K562 (cell line): ENCODE results near the gene MCCD1. TPM values are rescaled to one million over a fixed set of nuclear protein-coding genes. Genes with fewer than 3 reads are reported as not detected.
A peak's percentile ranks its signal among the peaks of the same experiment; 100 is the strongest.

Experiments
- ATF7 ChIP-seq: fragments of 450-650 bp; IDR thresholded peaks from 2 replicates; pipeline ENCODE4 v1.7.1; 2014; ENCODE audit warnings: mild to moderate bottlenecking, moderate library complexity
- BMI1 ChIP-seq: fragments of 150-350 bp; IDR thresholded peaks from 2 replicates; pipeline ENCODE4 v1.6.1; 2014; ENCODE audit warnings: low read length
- FOXK2 ChIP-seq, 2 experiments: fragments of 450-650 bp; IDR thresholded peaks in 1 of 2; conservative IDR thresholded peaks in 1 of 2; 2 replicates each; pipeline ENCODE4 v1.6.1; 2016; ENCODE audit warnings: low read depth in 2 of 2, mild to moderate bottlenecking in 1 of 2
- HNRNPL ChIP-seq: fragments of 200-400 bp; formaldehyde crosslinking; IDR thresholded peaks from 2 replicates; pipeline ENCODE4 v1.6.1; 2017; ENCODE audit warnings: low read depth, mild to moderate bottlenecking, low read length
- LEF1 ChIP-seq: fragments of 450-650 bp; IDR thresholded peaks from 2 replicates; pipeline ENCODE4 v1.6.1; 2016; ENCODE audit warnings: mild to moderate bottlenecking
- MAFK ChIP-seq: IDR thresholded peaks from 2 replicates; pipeline ENCODE4 v1.6.1; 2011; ENCODE audit warnings: low read length, improper control_type of control experiment
- RFX7 ChIP-seq: fragments of 250-450 bp; sonication (Bioruptor Pico); IDR thresholded peaks from 2 replicates; pipeline ENCODE4 v1.5.1; 2021; ENCODE audit warnings: mild to moderate bottlenecking
- SRSF7 ChIP-seq: fragments of 200-400 bp; formaldehyde crosslinking; optimal IDR thresholded peaks from 2 replicates; pipeline ENCODE3; 2017; ENCODE audit warnings: mild to moderate bottlenecking, low read depth, low read length
- TAL1 ChIP-seq: fragments of 450-650 bp; IDR thresholded peaks from 2 replicates; pipeline ENCODE4 v1.6.1; 2016; ENCODE audit warnings: mild to moderate bottlenecking
- TEAD2 ChIP-seq: fragments of 450-650 bp; IDR thresholded peaks from 2 replicates; pipeline ENCODE4 v1.6.1; 2016; ENCODE audit warnings: missing genetic modification characterization, control low read depth, missing compliant biosample characterization
- TSC22D4 ChIP-seq: fragments of 450-650 bp; IDR thresholded peaks from 2 replicates; pipeline ENCODE4 v1.6.1; 2016; ENCODE audit warnings: missing genetic modification characterization, missing biosample characterization, control low read depth
- YY1 ChIP-seq, 3 experiments: IDR thresholded peaks; 2 replicates each; pipeline ENCODE4 v1.6.1; 2011; ENCODE audit warnings: low read length in 2 of 3, mild to moderate bottlenecking in 2 of 3, moderate library complexity in 2 of 3, borderline replicate concordance in 1 of 3, control low read depth in 1 of 3, low read depth in 1 of 3; ENCODE audit not compliant: insufficient read depth in 3 of 3, insufficient replicate concordance in 2 of 3, control insufficient read depth in 1 of 3, insufficient read length in 1 of 3; ENCODE audit errors: extremely low read depth in 1 of 3
- ZFP36 ChIP-seq: fragments of 150-350 bp; IDR thresholded peaks from 2 replicates; pipeline ENCODE4 v1.6.1; 2018; ENCODE audit warnings: low read length, low read depth; ENCODE audit not compliant: partially characterized antibody
- ZNF212 ChIP-seq: fragments of 450-650 bp; formaldehyde crosslinking; IDR thresholded peaks from 2 replicates; pipeline ENCODE4 v1.4.0; 2020; ENCODE audit warnings: mild to moderate bottlenecking
- ZNF324 ChIP-seq: fragments of 250-450 bp; sonication (Bioruptor Pico); IDR thresholded peaks from 2 replicates; pipeline ENCODE4 v1.4.0; 2020; ENCODE audit warnings: mild to moderate bottlenecking
- ZNF507 ChIP-seq: conservative IDR thresholded peaks from 2 replicates; pipeline ENCODE4 v1.6.1; 2017; ENCODE audit warnings: missing genetic modification characterization, missing compliant biosample characterization
- ZNF77 ChIP-seq: fragments of 250-450 bp; sonication (Bioruptor Pico); IDR thresholded peaks from 2 replicates; pipeline ENCODE4 v1.5.0; 2020
- ZNF780A ChIP-seq: fragments of 250-450 bp; sonication (Bioruptor Pico); IDR thresholded peaks from 2 replicates; pipeline ENCODE4 v1.5.0; 2021; ENCODE audit warnings: mild to moderate bottlenecking
- polyA plus RNA-seq, 8 experiments: library from polyadenylated mRNA; depleted of rRNA in 4 of 8; stranded (reverse) in 5 of 8; unstranded in 3 of 8; fragments of >200 nt; fragmentation: Nextera tagmentation in 2 of 8; fragmentation: Illumina TruSeq in 1 of 8; extraction: Ambion mirVana in 2 of 8; extraction: Trizol in 1 of 8; gene quantifications; 2 replicates each; pipeline versions ENCODE4 v1.2.1 to v1.2.3, GENCODE V29; 2011 to 2014; ENCODE audit warnings: inconsistent platforms in 1 of 8, missing spikeins in 1 of 8
- total RNA-seq, 7 experiments: library from RNA; depleted of rRNA in 6 of 7; stranded (reverse); fragments of >200 nt in 6 of 7; fragmentation: Illumina TruSeq in 2 of 7; extraction: Trizol in 2 of 7; gene quantifications; 2 replicates each; pipeline versions ENCODE4 v1.2.1 to v1.2.3, GENCODE V29; 2011 to 2021; ENCODE audit warnings: low replicate concordance in 1 of 7
- TF ChIP-seq, protein P1 (sequence below): fragments of 450-650 bp; IDR thresholded peaks from 2 replicates; pipeline ENCODE4 v1.6.1; 2016
- TF ChIP-seq, protein P2 (sequence below): sonication (generic); formaldehyde crosslinking; IDR thresholded peaks from 2 replicates; pipeline ENCODE4 v1.8.0; 2022; ENCODE audit warnings: missing genetic modification reagents, mild to moderate bottlenecking, moderate library complexity, borderline replicate concordance
- TF ChIP-seq, protein P3 (sequence below): sonication (generic); formaldehyde crosslinking; IDR thresholded peaks from 2 replicates; pipeline ENCODE4 v1.8.0; 2022; ENCODE audit warnings: mild to moderate bottlenecking, missing genetic modification reagents
- TF ChIP-seq, protein P4 (sequence below), 3 experiments: IDR thresholded peaks in 2 of 3; conservative IDR thresholded peaks in 1 of 3; 2 replicates each; pipeline ENCODE4 v1.5.1; 2011 to 2012; ENCODE audit warnings: low read length in 3 of 3, mild to moderate bottlenecking in 3 of 3, control low read depth in 2 of 3, improper control_type of control experiment in 1 of 3, inconsistent platforms in 1 of 3, low read depth in 1 of 3, mixed read lengths in 1 of 3, moderate library complexity in 1 of 3; ENCODE audit not compliant: insufficient read depth in 2 of 3

The MCCD1 gene
- total and polyA plus RNA-seq, 9 of the 15 experiments (the other 6 are each of a cell fraction or from before 2014, with no cell fraction given): not detected

DNA sequence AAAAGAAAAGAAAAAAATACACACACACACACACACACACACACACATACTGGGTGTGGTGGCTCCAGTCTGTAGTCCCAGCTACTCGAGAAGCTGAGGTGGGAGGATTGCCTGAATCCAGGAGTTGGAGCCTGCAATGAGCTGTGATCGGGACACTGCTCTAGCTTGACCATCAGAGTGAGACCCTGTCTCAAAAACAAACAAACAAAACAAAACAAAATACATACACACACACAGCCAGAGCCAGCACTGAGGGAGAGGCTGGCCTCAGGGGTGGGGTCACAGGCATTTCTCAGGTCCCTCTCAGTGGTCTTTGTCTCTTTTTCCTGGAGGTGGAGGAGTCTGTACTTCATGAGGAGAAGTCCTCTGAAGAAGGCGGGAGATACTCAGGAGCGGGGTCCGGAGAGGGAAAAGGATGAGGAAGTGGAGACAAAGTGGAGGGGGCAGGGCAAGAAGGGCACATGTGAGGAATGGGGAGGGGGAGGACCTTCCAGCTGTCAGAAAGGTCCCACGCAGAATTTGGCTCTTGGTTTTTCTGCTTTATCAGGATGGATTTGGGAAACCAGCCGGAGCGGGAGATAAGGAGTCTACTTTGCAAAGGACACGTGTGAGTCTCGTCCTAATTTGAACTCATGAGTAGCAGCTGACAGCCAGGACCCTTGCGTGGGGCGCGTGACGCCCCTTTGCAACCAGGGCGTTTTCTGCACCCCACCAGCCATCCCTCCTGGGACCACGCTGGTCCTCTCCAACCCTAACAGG lies 38.5 kb upstream of the MCCD1 start (continued):
- no peak for TF ChIP-seq FOXK2 (conservative IDR thresholded peaks at IDR 0.05 in 1 of 2, IDR thresholded peaks at IDR 0.05 in 1 of 2; ENCODE audit: low read depth in 2 of 2)
- TF ChIP-seq, protein P1, sequence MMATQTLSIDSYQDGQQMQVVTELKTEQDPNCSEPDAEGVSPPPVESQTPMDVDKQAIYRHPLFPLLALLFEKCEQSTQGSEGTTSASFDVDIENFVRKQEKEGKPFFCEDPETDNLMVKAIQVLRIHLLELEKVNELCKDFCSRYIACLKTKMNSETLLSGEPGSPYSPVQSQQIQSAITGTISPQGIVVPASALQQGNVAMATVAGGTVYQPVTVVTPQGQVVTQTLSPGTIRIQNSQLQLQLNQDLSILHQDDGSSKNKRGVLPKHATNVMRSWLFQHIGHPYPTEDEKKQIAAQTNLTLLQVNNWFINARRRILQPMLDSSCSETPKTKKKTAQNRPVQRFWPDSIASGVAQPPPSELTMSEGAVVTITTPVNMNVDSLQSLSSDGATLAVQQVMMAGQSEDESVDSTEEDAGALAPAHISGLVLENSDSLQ: peak; percentile 50; the same call in 1 of the 2 replicates
- TF ChIP-seq ZNF212 (CRISPR knock-in tag): no peak
- TF ChIP-seq ZNF780A (CRISPR knock-in tag): no peak
- TF ChIP-seq, protein P2, sequence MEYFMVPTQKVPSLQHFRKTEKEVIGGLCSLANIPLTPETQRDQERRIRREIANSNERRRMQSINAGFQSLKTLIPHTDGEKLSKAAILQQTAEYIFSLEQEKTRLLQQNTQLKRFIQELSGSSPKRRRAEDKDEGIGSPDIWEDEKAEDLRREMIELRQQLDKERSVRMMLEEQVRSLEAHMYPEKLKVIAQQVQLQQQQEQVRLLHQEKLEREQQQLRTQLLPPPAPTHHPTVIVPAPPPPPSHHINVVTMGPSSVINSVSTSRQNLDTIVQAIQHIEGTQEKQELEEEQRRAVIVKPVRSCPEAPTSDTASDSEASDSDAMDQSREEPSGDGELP (CRISPR knock-in tag): peak; percentile 68; the same call in 1 of the 2 replicates
- TF ChIP-seq, protein P3, sequence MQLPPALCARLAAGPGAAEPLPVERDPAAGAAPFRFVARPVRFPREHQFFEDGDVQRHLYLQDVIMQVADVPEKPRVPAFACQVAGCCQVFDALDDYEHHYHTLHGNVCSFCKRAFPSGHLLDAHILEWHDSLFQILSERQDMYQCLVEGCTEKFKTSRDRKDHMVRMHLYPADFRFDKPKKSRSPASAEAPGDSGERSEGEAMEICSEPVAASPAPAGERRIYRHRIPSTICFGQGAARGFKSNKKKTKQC: no peak
- TF ChIP-seq HNRNPL: no peak
- TF ChIP-seq YY1 (IDR thresholded peaks at IDR 0.05; ENCODE audit: borderline replicate concordance in 1 of 3, control insufficient read depth in 1 of 3, extremely low read depth in 1 of 3, insufficient read depth in 3 of 3, insufficient read length in 1 of 3, insufficient replicate concordance in 2 of 3, low read depth in 1 of 3, low read length in 2 of 3): no peak
- no peak for TF ChIP-seq BMI1
- TF ChIP-seq TSC22D4 (tag): no peak
- no peak for TF ChIP-seq RFX7 (CRISPR knock-in tag)
- no peak for TF ChIP-seq ZNF324 (CRISPR knock-in tag)
- 0 out of 2 replicates have a peak, but pooled peaks have one; percentile 37 for TF ChIP-seq LEF1
- TF ChIP-seq ZFP36: no peak
- no peak for TF ChIP-seq ZNF507 (tag)
- TF ChIP-seq ZNF77 (CRISPR knock-in tag): no peak
- TF ChIP-seq SRSF7: no peak
- TF ChIP-seq ATF7: no peak; the same call in 1 of the 2 replicates
- no peak for TF ChIP-seq TEAD2 (tag)
- TF ChIP-seq TAL1: peak; percentile 69
- TF ChIP-seq, protein P4, sequence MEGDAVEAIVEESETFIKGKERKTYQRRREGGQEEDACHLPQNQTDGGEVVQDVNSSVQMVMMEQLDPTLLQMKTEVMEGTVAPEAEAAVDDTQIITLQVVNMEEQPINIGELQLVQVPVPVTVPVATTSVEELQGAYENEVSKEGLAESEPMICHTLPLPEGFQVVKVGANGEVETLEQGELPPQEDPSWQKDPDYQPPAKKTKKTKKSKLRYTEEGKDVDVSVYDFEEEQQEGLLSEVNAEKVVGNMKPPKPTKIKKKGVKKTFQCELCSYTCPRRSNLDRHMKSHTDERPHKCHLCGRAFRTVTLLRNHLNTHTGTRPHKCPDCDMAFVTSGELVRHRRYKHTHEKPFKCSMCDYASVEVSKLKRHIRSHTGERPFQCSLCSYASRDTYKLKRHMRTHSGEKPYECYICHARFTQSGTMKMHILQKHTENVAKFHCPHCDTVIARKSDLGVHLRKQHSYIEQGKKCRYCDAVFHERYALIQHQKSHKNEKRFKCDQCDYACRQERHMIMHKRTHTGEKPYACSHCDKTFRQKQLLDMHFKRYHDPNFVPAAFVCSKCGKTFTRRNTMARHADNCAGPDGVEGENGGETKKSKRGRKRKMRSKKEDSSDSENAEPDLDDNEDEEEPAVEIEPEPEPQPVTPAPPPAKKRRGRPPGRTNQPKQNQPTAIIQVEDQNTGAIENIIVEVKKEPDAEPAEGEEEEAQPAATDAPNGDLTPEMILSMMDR (IDR thresholded peaks at IDR 0.05 in 2 of 3, conservative IDR thresholded peaks at IDR 0.05 in 1 of 3; ENCODE audit: insufficient read depth in 2 of 3, low read depth in 1 of 3, low read length in 3 of 3): no peak
- no peak for TF ChIP-seq MAFK
